ENCODE data around the gene SPTLC2.

DNA sequence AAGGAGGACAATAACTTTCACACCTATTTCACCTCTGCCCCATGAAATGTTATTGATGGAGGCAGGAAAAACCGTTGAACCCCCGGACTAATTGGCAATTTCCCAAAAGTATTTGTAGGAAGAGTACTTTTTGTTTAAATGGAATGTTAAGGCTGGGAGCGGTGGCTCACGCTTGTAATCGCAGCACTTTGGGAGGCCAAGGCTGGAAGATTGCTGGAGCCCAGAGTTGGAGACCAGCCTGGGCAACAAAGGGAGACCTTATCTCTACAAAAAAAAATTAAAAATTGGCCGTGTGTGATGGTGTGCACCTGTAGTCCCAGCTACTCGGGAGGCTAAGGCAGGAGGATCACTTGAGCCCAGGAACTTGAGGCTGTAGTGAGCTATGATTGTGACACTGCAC, 26.0 kb upstream of the SPTLC2 start:
- TF ChIP-seq EZH2phosphoT487 (IDR thresholded peaks at IDR 0.05; ENCODE audit: low read depth) (no peak), CTCF (IDR thresholded peaks at IDR 0.05; ENCODE audit: low read depth, low read length) (no peak)

All from OCI-LY3 (cell line).